ENCODE data around the gene SPRYD3. TPM values are rescaled to one million over a fixed set of nuclear protein-coding genes. Genes with fewer than 3 reads are reported as not detected.

The SPRYD3 gene
- total RNA-seq, 4 donors from 2014 or later = 37.8 to 82.7 (median 58.9) TPM

DNA sequence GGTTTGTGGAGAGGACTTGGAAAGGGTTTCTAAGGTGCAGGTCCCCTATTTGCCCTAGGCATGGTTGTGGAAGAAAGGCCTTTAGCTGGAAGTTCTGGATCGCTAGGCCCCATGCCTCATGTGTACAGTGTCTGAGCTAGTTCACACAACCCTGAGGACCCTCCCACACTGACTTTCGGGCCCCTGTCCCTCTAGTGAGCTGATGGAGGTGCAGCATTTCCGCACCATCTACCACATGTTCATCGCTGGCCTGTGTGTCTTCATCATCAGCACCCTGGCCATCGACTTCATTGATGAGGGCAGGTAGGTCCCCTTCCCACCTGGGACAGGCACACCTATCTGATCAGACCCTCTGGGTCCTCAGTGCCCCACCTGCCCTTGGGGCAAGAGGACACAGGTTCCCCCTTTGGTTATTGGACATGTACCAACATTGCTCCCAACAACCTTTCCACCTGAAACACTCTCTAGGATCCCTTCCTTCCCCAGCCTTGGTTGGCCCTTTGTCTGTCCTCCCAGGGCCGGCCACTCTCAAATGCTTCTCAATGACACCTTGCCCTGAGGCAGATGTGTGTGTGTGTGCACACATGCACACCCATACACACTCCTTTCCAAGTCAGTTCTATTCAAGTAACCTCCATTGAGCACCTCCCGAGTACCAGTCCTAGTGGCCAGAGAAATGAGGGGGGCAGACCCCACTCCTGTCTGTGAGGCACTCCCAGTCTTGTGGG, 26.7 kb upstream of the SPRYD3 start:
- H3K9me3 ChIP-seq = no peaks in the 10 kb centered on the region
- 88 to 90% methylated on average over 7 of the region's 7 CpGs for WGBS, 2 donors
- no peaks in the 10 kb centered on the region for H3K27me3 ChIP-seq
- intact Hi-C loops (cut with DNase I) = no loop called here
- DNase-seq = no peak
- no peak for TF ChIP-seq POLR2A (IDR thresholded peaks at IDR 0.05)
- TF ChIP-seq, protein P1, sequence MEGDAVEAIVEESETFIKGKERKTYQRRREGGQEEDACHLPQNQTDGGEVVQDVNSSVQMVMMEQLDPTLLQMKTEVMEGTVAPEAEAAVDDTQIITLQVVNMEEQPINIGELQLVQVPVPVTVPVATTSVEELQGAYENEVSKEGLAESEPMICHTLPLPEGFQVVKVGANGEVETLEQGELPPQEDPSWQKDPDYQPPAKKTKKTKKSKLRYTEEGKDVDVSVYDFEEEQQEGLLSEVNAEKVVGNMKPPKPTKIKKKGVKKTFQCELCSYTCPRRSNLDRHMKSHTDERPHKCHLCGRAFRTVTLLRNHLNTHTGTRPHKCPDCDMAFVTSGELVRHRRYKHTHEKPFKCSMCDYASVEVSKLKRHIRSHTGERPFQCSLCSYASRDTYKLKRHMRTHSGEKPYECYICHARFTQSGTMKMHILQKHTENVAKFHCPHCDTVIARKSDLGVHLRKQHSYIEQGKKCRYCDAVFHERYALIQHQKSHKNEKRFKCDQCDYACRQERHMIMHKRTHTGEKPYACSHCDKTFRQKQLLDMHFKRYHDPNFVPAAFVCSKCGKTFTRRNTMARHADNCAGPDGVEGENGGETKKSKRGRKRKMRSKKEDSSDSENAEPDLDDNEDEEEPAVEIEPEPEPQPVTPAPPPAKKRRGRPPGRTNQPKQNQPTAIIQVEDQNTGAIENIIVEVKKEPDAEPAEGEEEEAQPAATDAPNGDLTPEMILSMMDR (IDR thresholded peaks at IDR 0.05) = no peak
- H3K4me3 ChIP-seq (replicated peaks in 1 of 3) = no peak overlapping the region
- H3K4me1 ChIP-seq = no peaks in the 10 kb centered on the region
- H3K36me3 ChIP-seq = no peaks in the 10 kb centered on the region
- H3K27ac ChIP-seq = no peak overlapping the region

DNA sequence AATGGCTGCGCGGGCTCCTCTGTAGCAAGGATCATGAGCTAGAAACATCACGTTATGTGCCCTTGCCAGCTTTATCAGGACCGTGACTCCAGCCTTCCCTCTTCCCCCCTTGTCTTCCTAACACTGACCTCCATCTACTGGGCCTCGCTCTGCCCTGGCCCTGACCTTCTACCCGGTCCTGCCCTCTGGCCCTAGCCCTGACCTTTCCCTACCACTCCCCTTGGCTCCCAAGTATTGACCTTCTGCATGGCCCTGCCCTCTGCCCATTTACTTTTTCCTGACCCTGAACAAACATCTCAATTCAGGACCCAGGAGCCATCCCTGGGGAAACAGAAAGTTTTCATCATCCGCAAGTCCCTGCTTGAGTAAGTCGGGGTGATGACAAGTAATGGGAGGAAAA, 26.1 kb upstream of the SPRYD3 start:
- TF ChIP-seq, protein P1 (IDR thresholded peaks at IDR 0.05) = no peak
- TF ChIP-seq POLR2A (IDR thresholded peaks at IDR 0.05) = no peak
- intact Hi-C loops (cut with DNase I) = no loop called here
- WGBS, 2 donors = 92 to 93% methylated on average over 8 of the region's 8 CpGs
- no peak for DNase-seq
- no peaks in the 10 kb centered on the region for H3K27me3 ChIP-seq
- H3K4me3 ChIP-seq (replicated peaks in 1 of 3) = no peak overlapping the region
- no peaks in the 10 kb centered on the region for H3K4me1 ChIP-seq
- H3K9me3 ChIP-seq = no peaks in the 10 kb centered on the region
- H3K36me3 ChIP-seq = no peaks in the 10 kb centered on the region
- no peak overlapping the region for H3K27ac ChIP-seq

DNA sequence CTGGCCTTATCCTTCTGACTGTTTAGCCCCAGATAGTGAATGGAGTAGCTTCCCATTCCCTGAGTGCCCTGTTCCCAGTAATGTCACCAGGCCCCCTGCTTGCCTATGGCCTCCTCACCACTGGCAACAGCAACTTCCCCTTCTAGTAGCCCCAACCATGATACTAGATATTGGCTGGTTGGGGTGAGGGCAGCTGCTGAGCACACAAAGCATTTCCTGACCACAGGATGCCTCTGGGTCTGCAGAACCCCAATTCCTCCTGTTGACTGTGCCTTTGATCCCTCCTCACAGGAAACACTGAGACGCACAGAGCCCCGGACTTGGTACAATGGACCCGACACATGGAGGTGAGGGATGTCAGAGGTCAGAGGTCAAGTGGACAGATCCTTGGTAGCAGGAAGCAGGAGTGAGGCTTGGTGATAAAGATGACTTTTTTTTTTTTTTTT, 24.7 kb upstream of the SPRYD3 start:
- H3K4me3 ChIP-seq (replicated peaks in 1 of 3) = no peak overlapping the region
- no peak overlapping the region for H3K27ac ChIP-seq

DNA sequence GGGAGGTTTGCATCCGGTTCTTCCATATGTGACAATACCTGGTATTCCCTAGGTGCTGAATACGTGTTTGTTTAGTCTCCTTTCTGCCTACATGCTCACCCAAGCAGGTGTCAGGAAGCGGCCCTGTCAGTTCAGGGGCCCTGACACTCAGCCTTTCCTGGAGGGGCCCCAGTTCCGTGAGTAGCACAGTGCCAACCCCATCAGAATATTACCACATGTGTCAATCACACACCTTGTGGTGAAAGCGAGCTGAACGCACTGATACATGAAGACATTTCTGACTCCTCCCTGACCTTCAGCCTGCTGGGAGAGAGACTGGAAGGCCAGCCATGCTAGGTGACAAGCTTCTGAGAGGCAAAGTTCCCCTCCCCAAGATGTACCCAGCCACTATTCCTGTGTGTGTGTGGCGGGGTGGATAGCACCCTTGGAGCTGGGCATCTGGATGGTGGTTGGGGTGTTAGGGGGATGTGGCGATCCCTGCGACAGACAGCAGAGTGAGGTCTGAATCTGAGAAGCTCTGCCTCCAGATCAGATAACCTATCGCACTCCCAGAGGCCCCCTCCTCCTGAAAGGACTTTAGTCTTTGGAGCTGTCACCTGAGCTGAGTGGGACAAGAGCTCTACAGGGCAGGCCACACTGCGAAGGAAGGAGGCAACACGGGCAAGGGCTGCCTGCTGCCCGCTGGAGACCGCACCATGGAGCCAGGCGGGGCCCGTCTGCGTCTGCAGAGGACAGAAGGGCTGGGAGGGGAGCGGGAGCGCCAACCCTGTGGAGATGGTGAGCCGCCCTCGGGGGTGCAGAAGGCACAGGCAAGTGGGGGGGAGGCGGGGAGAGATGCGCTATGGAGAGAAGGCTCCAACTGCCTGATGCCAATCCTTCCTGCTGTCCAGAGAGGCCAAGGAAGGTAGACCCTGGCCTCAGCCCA, 24.0 kb upstream of the SPRYD3 start, which contains the start of gene SOAT2:
Gene SOAT2 (plus strand): TSS at position 604 of the 925 bp plus-strand sequence. CDS start 92 bp downstream, at position 696.
- Histone ChIP-seq H3K27me3 (no peaks in the 10 kb centered on the region), H3K36me3 (no peaks in the 10 kb centered on the region), H3K9me3 (no peaks in the 10 kb centered on the region), H3K4me1 (peaks cover 3 to 13% of the 10 kb centered on the region in 2 donors), H3K4me3 (replicated peaks in 1 of 3) (no peak within 1 kb of the TSS), H3K27ac (no peak within 1 kb of the TSS)
- TF ChIP-seq, protein P1 (IDR thresholded peaks at IDR 0.05) = no peak
- no peak for TF ChIP-seq POLR2A (IDR thresholded peaks at IDR 0.05)
- intact Hi-C loops (cut with DNase I) = no loop called here
- WGBS, 2 donors = 81 to 87% methylated on average over 23 of the region's 23 CpGs
- DNase-seq = no peak

More for the DNA sequence above, 24.7 kb upstream of the SPRYD3 start:
- 51 to 60% methylated on average over 3 of the region's 3 CpGs for WGBS, 2 donors
- H3K9me3 ChIP-seq = no peaks in the 10 kb centered on the region
- DNase-seq = no peak
- TF ChIP-seq, protein P1 (IDR thresholded peaks at IDR 0.05) = no peak
- TF ChIP-seq POLR2A (IDR thresholded peaks at IDR 0.05) = no peak
- intact Hi-C loops (cut with DNase I) = no loop called here
- no peaks in the 10 kb centered on the region for H3K36me3 ChIP-seq
- no peaks in the 10 kb centered on the region for H3K27me3 ChIP-seq
- peaks cover 3 to 5% of the 10 kb centered on the region in 2 donors for H3K4me1 ChIP-seq
